ENCODE measurements around the gene TNNT1.

TNNT1 gene

DNA sequence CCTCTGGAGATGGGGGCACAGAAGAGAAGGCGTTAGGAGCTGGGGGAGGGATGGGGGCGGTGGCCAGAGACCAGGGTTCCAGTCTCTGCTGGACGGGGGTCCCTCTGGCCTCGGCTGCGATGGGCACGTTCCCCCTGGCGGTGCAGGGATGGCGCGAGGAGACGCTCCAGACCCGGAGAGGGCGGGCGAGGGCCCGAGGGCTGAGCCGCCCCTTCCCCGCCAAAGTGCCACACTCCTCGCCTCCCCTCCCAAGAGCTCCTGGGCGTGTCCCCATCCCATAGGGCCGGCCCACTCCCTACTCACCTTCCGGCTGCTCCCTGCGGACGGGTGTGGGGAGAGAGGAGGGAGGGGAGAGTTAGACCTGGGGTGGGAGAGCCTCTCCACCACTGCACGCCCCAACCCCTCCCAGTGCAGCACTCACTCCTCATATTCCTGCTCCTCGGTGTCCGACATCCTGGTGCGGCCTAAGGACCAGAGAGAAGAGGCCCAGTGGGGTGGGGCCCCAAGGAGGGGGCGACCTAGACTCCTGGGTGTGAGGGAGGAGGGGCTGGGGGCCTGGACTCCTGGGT, 2.2 kb downstream of the TNNT1 start (continued):
- TF ChIP-seq ZNF610 (tag by site-specific recombination; IDR thresholded peaks at IDR 0.05; ENCODE audit: borderline replicate concordance) (no peak), ZNF404 (tag by site-specific recombination; IDR thresholded peaks at IDR 0.05) (no peak), ZNF221 (tag by site-specific recombination; IDR thresholded peaks at IDR 0.05; ENCODE audit: borderline replicate concordance) (no peak), ZFP69B (tag by site-specific recombination; IDR thresholded peaks at IDR 0.05) (no peak), ZNF324 (tag by site-specific recombination; IDR thresholded peaks at IDR 0.05) (no peak), ZNF114 (tag by site-specific recombination; IDR thresholded peaks at IDR 0.05) (no peak), SP3 (tag by site-specific recombination; IDR thresholded peaks at IDR 0.05) (peak; percentile 84), ZNF830 (tag by site-specific recombination; IDR thresholded peaks at IDR 0.05; ENCODE audit: low read depth) (no peak), HIC1 (tag by site-specific recombination; IDR thresholded peaks at IDR 0.05) (0 out of 2 replicates have a peak, but pooled peaks have one; percentile 48), ZBTB26 (tag by site-specific recombination; optimal IDR thresholded peaks at IDR 0.05) (peak; percentile 27), TRIM28 (IDR thresholded peaks at IDR 0.05; ENCODE audit: borderline replicate concordance, low read length) (no peak), ZNF792 (tag by site-specific recombination; IDR thresholded peaks at IDR 0.05) (no peak), ZNF341 (tag by site-specific recombination; IDR thresholded peaks at IDR 0.05; ENCODE audit: low read depth) (peak; percentile 62), GFI1B (tag by site-specific recombination; IDR thresholded peaks at IDR 0.05) (no peak), ZNF146 (tag by site-specific recombination; IDR thresholded peaks at IDR 0.05) (no peak), ZIC2 (tag by site-specific recombination; IDR thresholded peaks at IDR 0.05) (peak; percentile 84), ZNF529 (tag by site-specific recombination; IDR thresholded peaks at IDR 0.05; ENCODE audit: insufficient replicate concordance) (no peak), ZNF777 (tag by site-specific recombination; IDR thresholded peaks at IDR 0.05; ENCODE audit: borderline replicate concordance) (no peak), ZNF350 (tag by site-specific recombination; IDR thresholded peaks at IDR 0.05) (no peak), KLF8 (tag by site-specific recombination; IDR thresholded peaks at IDR 0.05) (peak; percentile 67), ZNF335 (tag by site-specific recombination; conservative IDR thresholded peaks at IDR 0.05) (peak; percentile 7; the same call in 1 of the 2 replicates), MEIS1 (CRISPR knock-in tag; IDR thresholded peaks at IDR 0.05; ENCODE audit: borderline replicate concordance) (no peak), ZNF202 (tag by site-specific recombination; IDR thresholded peaks at IDR 0.05; ENCODE audit: borderline replicate concordance) (no peak)
- TF ChIP-seq, protein P1, sequence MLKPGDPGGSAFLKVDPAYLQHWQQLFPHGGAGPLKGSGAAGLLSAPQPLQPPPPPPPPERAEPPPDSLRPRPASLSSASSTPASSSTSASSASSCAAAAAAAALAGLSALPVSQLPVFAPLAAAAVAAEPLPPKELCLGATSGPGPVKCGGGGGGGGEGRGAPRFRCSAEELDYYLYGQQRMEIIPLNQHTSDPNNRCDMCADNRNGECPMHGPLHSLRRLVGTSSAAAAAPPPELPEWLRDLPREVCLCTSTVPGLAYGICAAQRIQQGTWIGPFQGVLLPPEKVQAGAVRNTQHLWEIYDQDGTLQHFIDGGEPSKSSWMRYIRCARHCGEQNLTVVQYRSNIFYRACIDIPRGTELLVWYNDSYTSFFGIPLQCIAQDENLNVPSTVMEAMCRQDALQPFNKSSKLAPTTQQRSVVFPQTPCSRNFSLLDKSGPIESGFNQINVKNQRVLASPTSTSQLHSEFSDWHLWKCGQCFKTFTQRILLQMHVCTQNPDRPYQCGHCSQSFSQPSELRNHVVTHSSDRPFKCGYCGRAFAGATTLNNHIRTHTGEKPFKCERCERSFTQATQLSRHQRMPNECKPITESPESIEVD (tag by site-specific recombination; IDR thresholded peaks at IDR 0.05), result no peak
- TF ChIP-seq, protein P2, sequence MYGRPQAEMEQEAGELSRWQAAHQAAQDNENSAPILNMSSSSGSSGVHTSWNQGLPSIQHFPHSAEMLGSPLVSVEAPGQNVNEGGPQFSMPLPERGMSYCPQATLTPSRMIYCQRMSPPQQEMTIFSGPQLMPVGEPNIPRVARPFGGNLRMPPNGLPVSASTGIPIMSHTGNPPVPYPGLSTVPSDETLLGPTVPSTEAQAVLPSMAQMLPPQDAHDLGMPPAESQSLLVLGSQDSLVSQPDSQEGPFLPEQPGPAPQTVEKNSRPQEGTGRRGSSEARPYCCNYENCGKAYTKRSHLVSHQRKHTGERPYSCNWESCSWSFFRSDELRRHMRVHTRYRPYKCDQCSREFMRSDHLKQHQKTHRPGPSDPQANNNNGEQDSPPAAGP (tag by site-specific recombination; IDR thresholded peaks at IDR 0.05), result peak; percentile 43; the same call in 1 of the 2 replicates
- TF ChIP-seq, protein P3, sequence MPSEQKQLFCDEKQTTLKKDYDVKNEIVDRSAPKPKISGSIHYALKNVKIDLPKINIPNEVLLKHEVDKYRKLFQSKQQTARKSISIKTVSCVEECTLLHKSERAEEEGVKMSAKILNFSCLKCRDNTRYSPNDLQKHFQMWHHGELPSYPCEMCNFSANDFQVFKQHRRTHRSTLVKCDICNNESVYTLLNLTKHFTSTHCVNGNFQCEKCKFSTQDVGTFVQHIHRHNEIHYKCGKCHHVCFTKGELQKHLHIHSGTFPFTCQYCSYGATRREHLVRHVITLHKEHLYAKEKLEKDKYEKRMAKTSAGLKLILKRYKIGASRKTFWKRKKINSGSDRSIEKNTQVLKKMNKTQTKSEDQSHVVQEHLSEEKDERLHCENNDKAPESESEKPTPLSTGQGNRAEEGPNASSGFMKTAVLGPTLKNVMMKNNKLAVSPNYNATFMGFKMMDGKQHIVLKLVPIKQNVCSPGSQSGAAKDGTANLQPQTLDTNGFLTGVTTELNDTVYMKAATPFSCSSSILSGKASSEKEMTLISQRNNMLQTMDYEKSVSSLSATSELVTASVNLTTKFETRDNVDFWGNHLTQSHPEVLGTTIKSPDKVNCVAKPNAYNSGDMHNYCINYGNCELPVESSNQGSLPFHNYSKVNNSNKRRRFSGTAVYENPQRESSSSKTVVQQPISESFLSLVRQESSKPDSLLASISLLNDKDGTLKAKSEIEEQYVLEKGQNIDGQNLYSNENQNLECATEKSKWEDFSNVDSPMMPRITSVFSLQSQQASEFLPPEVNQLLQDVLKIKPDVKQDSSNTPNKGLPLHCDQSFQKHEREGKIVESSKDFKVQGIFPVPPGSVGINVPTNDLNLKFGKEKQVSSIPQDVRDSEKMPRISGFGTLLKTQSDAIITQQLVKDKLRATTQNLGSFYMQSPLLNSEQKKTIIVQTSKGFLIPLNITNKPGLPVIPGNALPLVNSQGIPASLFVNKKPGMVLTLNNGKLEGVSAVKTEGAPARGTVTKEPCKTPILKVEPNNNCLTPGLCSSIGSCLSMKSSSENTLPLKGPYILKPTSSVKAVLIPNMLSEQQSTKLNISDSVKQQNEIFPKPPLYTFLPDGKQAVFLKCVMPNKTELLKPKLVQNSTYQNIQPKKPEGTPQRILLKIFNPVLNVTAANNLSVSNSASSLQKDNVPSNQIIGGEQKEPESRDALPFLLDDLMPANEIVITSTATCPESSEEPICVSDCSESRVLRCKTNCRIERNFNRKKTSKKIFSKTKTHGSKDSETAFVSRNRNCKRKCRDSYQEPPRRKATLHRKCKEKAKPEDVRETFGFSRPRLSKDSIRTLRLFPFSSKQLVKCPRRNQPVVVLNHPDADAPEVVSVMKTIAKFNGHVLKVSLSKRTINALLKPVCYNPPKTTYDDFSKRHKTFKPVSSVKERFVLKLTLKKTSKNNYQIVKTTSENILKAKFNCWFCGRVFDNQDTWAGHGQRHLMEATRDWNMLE (tag by site-specific recombination; conservative IDR thresholded peaks at IDR 0.05; ENCODE audit: low read depth), result no peak
- TF ChIP-seq, protein P4, sequence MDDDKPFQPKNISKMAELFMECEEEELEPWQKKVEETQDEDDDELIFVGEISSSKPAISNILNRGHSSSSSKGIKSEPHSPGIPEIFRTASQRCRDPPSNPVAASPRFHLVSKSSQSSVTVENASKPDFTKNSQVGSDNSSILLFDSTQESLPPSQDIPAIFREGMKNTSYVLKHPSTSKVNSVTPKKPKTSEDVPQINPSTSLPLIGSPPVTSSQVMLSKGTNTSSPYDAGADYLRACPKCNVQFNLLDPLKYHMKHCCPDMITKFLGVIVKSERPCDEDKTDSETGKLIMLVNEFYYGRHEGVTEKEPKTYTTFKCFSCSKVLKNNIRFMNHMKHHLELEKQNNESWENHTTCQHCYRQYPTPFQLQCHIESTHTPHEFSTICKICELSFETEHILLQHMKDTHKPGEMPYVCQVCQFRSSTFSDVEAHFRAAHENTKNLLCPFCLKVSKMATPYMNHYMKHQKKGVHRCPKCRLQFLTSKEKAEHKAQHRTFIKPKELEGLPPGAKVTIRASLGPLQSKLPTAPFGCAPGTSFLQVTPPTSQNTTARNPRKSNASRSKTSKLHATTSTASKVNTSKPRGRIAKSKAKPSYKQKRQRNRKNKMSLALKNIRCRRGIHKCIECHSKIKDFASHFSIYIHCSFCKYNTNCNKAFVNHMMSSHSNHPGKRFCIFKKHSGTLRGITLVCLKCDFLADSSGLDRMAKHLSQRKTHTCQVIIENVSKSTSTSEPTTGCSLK (tag by site-specific recombination; IDR thresholded peaks at IDR 0.05), result no peak
